Measurements from ENCODE around the gene NEDD9.

NEDD9 gene

GRCh38 chr6:11171952-11172351 is 60.5 kb downstream of the NEDD9 start:
- DNase-seq (ENCODE audit: low read depth): no peak
- H3K4me3 ChIP-seq (ENCODE audit: low read depth, low read length): no peak overlapping the region
- TF ChIP-seq MAX (IDR thresholded peaks at IDR 0.05; ENCODE audit: low read depth, low read length) (no peak), MYC (IDR thresholded peaks at IDR 0.05; ENCODE audit: low read depth, low read length) (no peak), CTCF (IDR thresholded peaks at IDR 0.05; ENCODE audit: low read depth, low read length) (no peak), POLR2A (IDR thresholded peaks at IDR 0.05; ENCODE audit: extremely low read depth, insufficient read length) (no peak)

GRCh38 chr6:11168091-11168635 is 64.3 kb downstream of the NEDD9 start:
- no peak overlapping the region for H3K4me3 ChIP-seq (ENCODE audit: low read depth, low read length)
- no peak for TF ChIP-seq MYC (IDR thresholded peaks at IDR 0.05; ENCODE audit: low read depth, low read length)
- no peak for TF ChIP-seq POLR2A (IDR thresholded peaks at IDR 0.05; ENCODE audit: extremely low read depth, insufficient read length)
- no peak for TF ChIP-seq CTCF (IDR thresholded peaks at IDR 0.05; ENCODE audit: low read depth, low read length)
- no peak for TF ChIP-seq MAX (IDR thresholded peaks at IDR 0.05; ENCODE audit: low read depth, low read length)
- DNase-seq (ENCODE audit: low read depth): no peak

GRCh38 chr6:11166948-11167347 is 65.5 kb downstream of the NEDD9 start:
- TF ChIP-seq CTCF (IDR thresholded peaks at IDR 0.05; ENCODE audit: low read depth, low read length) (no peak), MAX (IDR thresholded peaks at IDR 0.05; ENCODE audit: low read depth, low read length) (no peak), MYC (IDR thresholded peaks at IDR 0.05; ENCODE audit: low read depth, low read length) (no peak), POLR2A (IDR thresholded peaks at IDR 0.05; ENCODE audit: extremely low read depth, insufficient read length) (no peak)
- DNase-seq (ENCODE audit: low read depth): no peak
- H3K4me3 ChIP-seq (ENCODE audit: low read depth, low read length): no peak overlapping the region

- H3K4me3 ChIP-seq (ENCODE audit: low read depth, low read length): no peak overlapping the region
- no peak for DNase-seq (ENCODE audit: low read depth)
Observed at GRCh38 chr6:11164717-11165646, 67.5 kb downstream of the NEDD9 start.

GRCh38 chr6:11163932-11164331 is 68.5 kb downstream of the NEDD9 start:
- DNase-seq (ENCODE audit: low read depth): no peak
- no peak overlapping the region for H3K4me3 ChIP-seq (ENCODE audit: low read depth, low read length)
- TF ChIP-seq POLR2A (IDR thresholded peaks at IDR 0.05; ENCODE audit: extremely low read depth, insufficient read length) (no peak), MAX (IDR thresholded peaks at IDR 0.05; ENCODE audit: low read depth, low read length) (no peak), MYC (IDR thresholded peaks at IDR 0.05; ENCODE audit: low read depth, low read length) (no peak), CTCF (IDR thresholded peaks at IDR 0.05; ENCODE audit: low read depth, low read length) (no peak)

More at GRCh38 chr6:11164717-11165646, 67.5 kb downstream of the NEDD9 start:
- TF ChIP-seq MAX (IDR thresholded peaks at IDR 0.05; ENCODE audit: low read depth, low read length) (no peak), CTCF (IDR thresholded peaks at IDR 0.05; ENCODE audit: low read depth, low read length) (no peak), POLR2A (IDR thresholded peaks at IDR 0.05; ENCODE audit: extremely low read depth, insufficient read length) (no peak), MYC (IDR thresholded peaks at IDR 0.05; ENCODE audit: low read depth, low read length) (no peak)

Measured in NB4 (cell line).